GM23338 (cell line): ENCODE data around the gene NCK2.

ENCODE experiments used
- CREB1 ChIP-seq: fragments of 250-450 bp; sonication (Bioruptor Pico); IDR thresholded peaks from 2 replicates; pipeline ENCODE4 v1.5.0; 2020; ENCODE audit warnings: low read depth, mild to moderate bottlenecking, moderate library complexity
- CTCF ChIP-seq, 2 experiments: fragments of 200-600 bp in 1 of 2; sonication (generic) in 1 of 2; conservative IDR thresholded peaks; 2 replicates each; pipeline versions ENCODE4 v1.5.1 to v1.6.1; 2016 to 2017; ENCODE audit warnings: antibody characterized with exemption in 2 of 2, low read depth in 2 of 2, mild to moderate bottlenecking in 2 of 2, moderate library complexity in 1 of 2
- EZH2 ChIP-seq: fragments of 200-600 bp; sonication (generic); IDR thresholded peaks from one replicate; pipeline ENCODE4 v1.8.0; 2017; ENCODE audit warnings: antibody characterized with exemption, mild to moderate bottlenecking, low read depth; ENCODE audit not compliant: unreplicated experiment
- EZH2phosphoT487 ChIP-seq: fragments of 200-600 bp; sonication (generic); IDR thresholded peaks from one replicate; pipeline ENCODE4 v1.8.1; 2018; ENCODE audit warnings: antibody characterized with exemption; ENCODE audit not compliant: unreplicated experiment
- JUNB ChIP-seq: IDR thresholded peaks from one replicate; pipeline ENCODE4 v1.6.1; 2016; ENCODE audit warnings: antibody characterized with exemption; ENCODE audit not compliant: unreplicated experiment
- NANOG ChIP-seq: IDR thresholded peaks from 2 replicates; pipeline ENCODE4 v1.6.1; 2016; ENCODE audit warnings: antibody characterized with exemption, borderline replicate concordance
- POLR2AphosphoS5 ChIP-seq: IDR thresholded peaks from 2 replicates; pipeline ENCODE4 v1.6.1; 2016; ENCODE audit warnings: antibody characterized with exemption, low read depth
- STAT1 ChIP-seq: IDR thresholded peaks from one replicate; pipeline ENCODE4 v1.6.1; 2016; ENCODE audit warnings: antibody characterized with exemption; ENCODE audit not compliant: unreplicated experiment
- ZNF331 ChIP-seq: fragments of 250-450 bp; sonication (Bioruptor Pico); IDR thresholded peaks from 2 replicates; pipeline ENCODE4 v1.5.0; 2020; ENCODE audit warnings: low read depth, mild to moderate bottlenecking, moderate library complexity
- TF ChIP-seq, protein P1 (sequence below): IDR thresholded peaks from 2 replicates; pipeline ENCODE4 v1.6.1; 2016; ENCODE audit warnings: antibody characterized with exemption
- TF ChIP-seq, protein P2 (sequence below): IDR thresholded peaks from one replicate; pipeline ENCODE4 v1.6.1; 2018; ENCODE audit warnings: antibody characterized with exemption; ENCODE audit not compliant: unreplicated experiment

DNA sequence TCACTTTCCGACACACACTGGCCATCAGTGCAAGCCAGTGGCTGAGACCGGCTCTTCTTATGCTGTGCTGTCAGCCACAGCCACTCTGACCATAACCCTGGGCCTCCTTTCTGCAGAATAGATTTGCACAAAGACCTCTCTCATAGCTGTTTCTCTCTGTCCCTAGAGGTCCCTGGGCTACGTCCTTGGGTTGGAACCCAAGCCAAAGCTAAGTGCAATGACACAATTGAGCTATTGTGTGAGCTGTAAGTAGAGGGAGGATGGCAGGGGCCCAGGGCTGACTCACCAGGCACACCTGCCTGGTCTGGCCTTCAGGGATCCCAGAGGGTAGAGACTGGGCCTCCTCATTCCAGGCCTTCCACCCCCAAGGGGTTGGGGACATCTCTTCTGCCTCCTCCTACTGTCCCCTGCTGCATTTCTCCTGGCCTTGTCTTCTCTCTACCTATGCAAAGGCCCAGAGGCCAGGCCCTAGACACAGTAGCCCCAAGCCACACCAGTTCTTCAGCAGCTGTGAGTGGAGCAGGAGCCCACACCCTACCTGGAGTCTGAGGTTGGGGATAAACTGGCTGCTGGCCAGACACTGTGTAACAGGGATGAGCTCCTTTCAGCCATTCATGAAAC lies 174.6 kb downstream of the NCK2 start:
- TF ChIP-seq CTCF (conservative IDR thresholded peaks at IDR 0.05; ENCODE audit: low read depth in 2 of 2) (no peak), JUNB (no peak), NANOG (no peak), CREB1 (no peak), POLR2AphosphoS5 (no peak), EZH2 (no peak), EZH2phosphoT487 (no peak), STAT1 (no peak), ZNF331 (CRISPR knock-in tag) (no peak)
- TF ChIP-seq, protein P1, sequence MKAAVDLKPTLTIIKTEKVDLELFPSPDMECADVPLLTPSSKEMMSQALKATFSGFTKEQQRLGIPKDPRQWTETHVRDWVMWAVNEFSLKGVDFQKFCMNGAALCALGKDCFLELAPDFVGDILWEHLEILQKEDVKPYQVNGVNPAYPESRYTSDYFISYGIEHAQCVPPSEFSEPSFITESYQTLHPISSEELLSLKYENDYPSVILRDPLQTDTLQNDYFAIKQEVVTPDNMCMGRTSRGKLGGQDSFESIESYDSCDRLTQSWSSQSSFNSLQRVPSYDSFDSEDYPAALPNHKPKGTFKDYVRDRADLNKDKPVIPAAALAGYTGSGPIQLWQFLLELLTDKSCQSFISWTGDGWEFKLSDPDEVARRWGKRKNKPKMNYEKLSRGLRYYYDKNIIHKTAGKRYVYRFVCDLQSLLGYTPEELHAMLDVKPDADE: no peak
- TF ChIP-seq, protein P2, sequence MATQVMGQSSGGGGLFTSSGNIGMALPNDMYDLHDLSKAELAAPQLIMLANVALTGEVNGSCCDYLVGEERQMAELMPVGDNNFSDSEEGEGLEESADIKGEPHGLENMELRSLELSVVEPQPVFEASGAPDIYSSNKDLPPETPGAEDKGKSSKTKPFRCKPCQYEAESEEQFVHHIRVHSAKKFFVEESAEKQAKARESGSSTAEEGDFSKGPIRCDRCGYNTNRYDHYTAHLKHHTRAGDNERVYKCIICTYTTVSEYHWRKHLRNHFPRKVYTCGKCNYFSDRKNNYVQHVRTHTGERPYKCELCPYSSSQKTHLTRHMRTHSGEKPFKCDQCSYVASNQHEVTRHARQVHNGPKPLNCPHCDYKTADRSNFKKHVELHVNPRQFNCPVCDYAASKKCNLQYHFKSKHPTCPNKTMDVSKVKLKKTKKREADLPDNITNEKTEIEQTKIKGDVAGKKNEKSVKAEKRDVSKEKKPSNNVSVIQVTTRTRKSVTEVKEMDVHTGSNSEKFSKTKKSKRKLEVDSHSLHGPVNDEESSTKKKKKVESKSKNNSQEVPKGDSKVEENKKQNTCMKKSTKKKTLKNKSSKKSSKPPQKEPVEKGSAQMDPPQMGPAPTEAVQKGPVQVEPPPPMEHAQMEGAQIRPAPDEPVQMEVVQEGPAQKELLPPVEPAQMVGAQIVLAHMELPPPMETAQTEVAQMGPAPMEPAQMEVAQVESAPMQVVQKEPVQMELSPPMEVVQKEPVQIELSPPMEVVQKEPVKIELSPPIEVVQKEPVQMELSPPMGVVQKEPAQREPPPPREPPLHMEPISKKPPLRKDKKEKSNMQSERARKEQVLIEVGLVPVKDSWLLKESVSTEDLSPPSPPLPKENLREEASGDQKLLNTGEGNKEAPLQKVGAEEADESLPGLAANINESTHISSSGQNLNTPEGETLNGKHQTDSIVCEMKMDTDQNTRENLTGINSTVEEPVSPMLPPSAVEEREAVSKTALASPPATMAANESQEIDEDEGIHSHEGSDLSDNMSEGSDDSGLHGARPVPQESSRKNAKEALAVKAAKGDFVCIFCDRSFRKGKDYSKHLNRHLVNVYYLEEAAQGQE: no peak
